Osteocyte (in vitro differentiated cells): ENCODE measurements around the gene EVX1. TPM values are rescaled to one million over a fixed set of nuclear protein-coding genes. Genes with fewer than 3 reads are reported as not detected.

Experiments used
- DNase-seq: peaks from one replicate; pipeline ENCODE4 v3.0.0; 2021; ENCODE audit warnings: mixed read lengths; ENCODE audit not compliant: unreplicated experiment; ENCODE audit errors: extremely low spot score
- H3K27ac Mint-ChIP-seq: one replicate; pipeline ENCODE4 v1.8.0; 2021; ENCODE audit warnings: mild to moderate bottlenecking, mixed read lengths; ENCODE audit not compliant: unreplicated experiment
- H3K27me3 Mint-ChIP-seq: one replicate; pipeline ENCODE4 v1.8.0; 2021; ENCODE audit warnings: mixed read lengths; ENCODE audit not compliant: unreplicated experiment
- H3K36me3 Mint-ChIP-seq: one replicate; pipeline ENCODE4 v1.8.0; 2021; ENCODE audit warnings: mixed read lengths; ENCODE audit not compliant: unreplicated experiment
- H3K4me1 Mint-ChIP-seq: one replicate; pipeline ENCODE4 v1.8.0; 2021; ENCODE audit warnings: mixed read lengths; ENCODE audit not compliant: unreplicated experiment
- H3K4me3 Mint-ChIP-seq: one replicate; pipeline ENCODE4 v1.8.0; 2021; ENCODE audit warnings: mild to moderate bottlenecking, moderate library complexity, mixed read lengths; ENCODE audit not compliant: unreplicated experiment
- H3K9me3 Mint-ChIP-seq: one replicate; pipeline ENCODE4 v1.8.0; 2021; ENCODE audit warnings: mixed read lengths; ENCODE audit not compliant: unreplicated experiment
- CTCF ChIP-seq: fragments of 200-600 bp; sonication (generic); IDR thresholded peaks from 2 replicates; pipeline ENCODE4 v1.5.0; 2021; ENCODE audit warnings: antibody characterized with exemption, mild to moderate bottlenecking, moderate library complexity
- total RNA-seq: library from RNA; stranded (reverse); gene quantifications from 2 replicates; pipeline ENCODE4 v1.2.1, GENCODE V29; 2021

EVX1 gene
- total RNA-seq, 1 donor from 2014 or later: not detected

DNA sequence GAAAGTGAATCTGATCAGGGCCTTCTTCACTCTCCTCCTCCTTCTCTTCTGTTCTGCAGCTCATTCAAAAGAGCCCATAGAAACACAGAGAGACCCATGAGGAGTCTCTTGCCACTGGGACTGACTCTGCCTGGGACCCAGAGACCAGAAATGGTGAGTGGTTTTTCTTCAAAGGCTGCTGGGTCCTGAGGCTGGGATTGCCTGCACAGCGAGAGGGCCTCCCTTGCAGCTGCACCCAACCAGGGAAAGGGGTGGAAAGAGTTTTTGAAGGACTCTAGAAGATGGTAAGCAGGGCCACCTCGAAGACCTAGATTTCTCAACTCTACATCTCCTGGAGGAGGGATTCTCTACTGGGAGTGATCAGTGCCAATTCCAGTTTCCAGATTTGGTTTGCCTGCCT, 27.2 kb upstream of the EVX1 start:
- Mint-ChIP-seq H3K36me3 (no peaks in the 10 kb centered on the region), H3K9me3 (no peaks in the 10 kb centered on the region), H3K4me1 (peaks cover 2% of the 10 kb centered on the region), H3K4me3 (no peak overlapping the region), H3K27ac (no peak overlapping the region), H3K27me3 (peaks cover 74% of the 10 kb centered on the region)
- TF ChIP-seq CTCF: no peak
- no peak for DNase-seq

GRCh38 chr7:27217951-27218350, 24.7 kb upstream of the EVX1 start:
- no peaks in the 10 kb centered on the region for H3K36me3 Mint-ChIP-seq
- no peak overlapping the region for H3K27ac Mint-ChIP-seq
- no peak for DNase-seq
- peaks cover 2% of the 10 kb centered on the region for H3K4me1 Mint-ChIP-seq
- H3K4me3 Mint-ChIP-seq: no peak overlapping the region
- peaks cover 68% of the 10 kb centered on the region for H3K27me3 Mint-ChIP-seq
- no peak for TF ChIP-seq CTCF
- no peaks in the 10 kb centered on the region for H3K9me3 Mint-ChIP-seq

DNA sequence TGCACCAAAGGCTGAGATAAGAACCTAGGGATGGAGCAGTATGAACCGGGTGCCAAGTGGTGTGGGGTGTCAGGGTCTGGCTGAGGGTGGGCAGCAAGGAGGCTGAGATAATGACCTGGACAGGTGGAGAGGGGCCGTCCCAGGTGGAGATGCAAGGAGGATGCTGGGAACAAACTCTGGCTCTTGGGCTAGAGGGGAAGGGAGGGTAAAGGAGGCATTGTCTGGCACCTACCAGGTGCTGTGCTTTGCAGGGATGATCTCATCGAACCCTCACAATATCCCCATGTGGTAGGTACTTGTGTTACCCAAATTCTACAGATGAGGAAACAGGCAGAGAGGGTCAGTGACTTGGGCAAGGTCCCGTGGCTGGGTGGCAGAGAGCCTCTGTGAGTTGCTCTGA, 22.8 kb upstream of the EVX1 start:
- H3K27ac Mint-ChIP-seq: no peak overlapping the region
- no peaks in the 10 kb centered on the region for H3K9me3 Mint-ChIP-seq
- no peak for TF ChIP-seq CTCF
- no peak for DNase-seq
- H3K36me3 Mint-ChIP-seq: no peaks in the 10 kb centered on the region
- H3K4me3 Mint-ChIP-seq: no peak overlapping the region
- H3K4me1 Mint-ChIP-seq: no peaks in the 10 kb centered on the region
- H3K27me3 Mint-ChIP-seq: peaks cover 70% of the 10 kb centered on the region

DNA sequence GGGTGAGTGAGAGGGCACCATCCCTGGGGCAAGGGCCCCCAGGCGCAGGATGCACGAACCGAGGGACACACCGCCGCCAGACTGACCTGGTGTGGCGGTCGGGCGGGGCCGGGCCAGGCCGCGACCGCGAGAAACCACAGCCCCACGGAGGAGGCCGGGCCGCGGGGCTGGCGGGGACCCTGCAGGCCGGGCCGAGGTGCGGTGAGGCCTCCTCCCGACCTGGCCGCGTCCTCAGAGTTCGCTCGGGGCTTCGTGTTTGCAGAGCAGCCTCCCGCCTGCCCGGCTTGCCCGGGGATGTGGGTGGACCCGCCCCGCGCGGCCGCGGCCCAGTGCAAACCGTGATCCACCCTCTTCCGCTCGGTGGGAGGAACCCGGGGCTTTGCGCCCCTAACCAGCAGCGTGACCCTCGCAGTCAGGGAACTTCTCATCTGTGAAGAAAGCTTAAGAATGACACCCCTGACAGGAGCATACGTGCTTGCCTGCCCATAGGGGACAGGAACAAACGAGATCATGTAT, 22.1 kb upstream of the EVX1 start:
- no peak for DNase-seq
- Mint-ChIP-seq H3K36me3 (no peaks in the 10 kb centered on the region), H3K27ac (no peak overlapping the region), H3K4me3 (no peak overlapping the region), H3K27me3 (peaks cover 71% of the 10 kb centered on the region), H3K9me3 (no peaks in the 10 kb centered on the region), H3K4me1 (peaks cover 2% of the 10 kb centered on the region)
- TF ChIP-seq CTCF: no peak

- peaks cover 69% of the 10 kb centered on the region for H3K27me3 Mint-ChIP-seq
- no peaks in the 10 kb centered on the region for H3K36me3 Mint-ChIP-seq
- H3K9me3 Mint-ChIP-seq: no peaks in the 10 kb centered on the region
- no peak for TF ChIP-seq CTCF
- no peak overlapping the region for H3K4me3 Mint-ChIP-seq
- no peak overlapping the region for H3K27ac Mint-ChIP-seq
- DNase-seq: no peak
- peaks cover 2% of the 10 kb centered on the region for H3K4me1 Mint-ChIP-seq
These were observed 21.3 kb upstream of the EVX1 start for GRCh38 chr7:27221201-27221797.
